HepG2 (cell line): ENCODE measurements around the gene TNK1. TPM values are rescaled to one million over a fixed set of nuclear protein-coding genes. Genes with fewer than 3 reads are reported as not detected.

ENCODE experiments used
- ARNT ChIP-seq: fragments of 450-650 bp; IDR thresholded peaks from 2 replicates; pipeline ENCODE4 v1.6.1; 2017
- DNMT1 ChIP-seq: sonication (generic); formaldehyde crosslinking; IDR thresholded peaks from 2 replicates; pipeline ENCODE4 v1.5.1; 2020; ENCODE audit warnings: mild to moderate bottlenecking, missing genetic modification reagents
- HNRNPL ChIP-seq: fragments of 200-400 bp; formaldehyde crosslinking; IDR thresholded peaks from 2 replicates; pipeline ENCODE4 v1.6.1; 2017; ENCODE audit warnings: mild to moderate bottlenecking, low read depth, low read length
- NFKB2 ChIP-seq: sonication (generic); formaldehyde crosslinking; IDR thresholded peaks from 2 replicates; pipeline ENCODE4 v1.4.0; 2020; ENCODE audit warnings: missing genetic modification reagents, borderline replicate concordance
- POLR2A ChIP-seq, 2 experiments: IDR thresholded peaks; 2 replicates each; pipeline ENCODE4 v1.6.1; 2011; ENCODE audit warnings: low read depth in 2 of 2, low read length in 2 of 2, mild to moderate bottlenecking in 1 of 2, moderate library complexity in 1 of 2; ENCODE audit not compliant: insufficient read depth in 1 of 2
- POLR2G ChIP-seq: fragments of 200-400 bp; formaldehyde crosslinking; IDR thresholded peaks from 2 replicates; pipeline ENCODE4 v1.6.1; 2018; ENCODE audit warnings: mild to moderate bottlenecking, low read depth, low read length, moderate library complexity
- PRPF4 ChIP-seq: fragments of 200-400 bp; formaldehyde crosslinking; IDR thresholded peaks from 2 replicates; pipeline ENCODE4 v1.6.1; 2016; ENCODE audit warnings: low read length, low read depth; ENCODE audit not compliant: poor library complexity, severe bottlenecking
- RXRB ChIP-seq: IDR thresholded peaks from 2 replicates; pipeline ENCODE4 v1.6.1; 2016; ENCODE audit warnings: borderline replicate concordance, missing genetic modification reagents, missing compliant biosample characterization
- TFDP1 ChIP-seq: IDR thresholded peaks from 2 replicates; pipeline ENCODE4 v1.6.1; 2016; ENCODE audit warnings: missing compliant biosample characterization, missing genetic modification reagents, borderline replicate concordance
- ZNF143 ChIP-seq: sonication (generic); formaldehyde crosslinking; IDR thresholded peaks from 2 replicates; pipeline ENCODE4 v1.4.0; 2020; ENCODE audit warnings: missing genetic modification reagents
- ZNF501 ChIP-seq: sonication (generic); formaldehyde crosslinking; IDR thresholded peaks from 2 replicates; pipeline ENCODE4 v1.5.1; 2020; ENCODE audit warnings: mild to moderate bottlenecking, moderate library complexity, missing genetic modification reagents
- ZNF550 ChIP-seq: sonication (generic); formaldehyde crosslinking; IDR thresholded peaks from 2 replicates; pipeline ENCODE4 v1.4.0; 2020; ENCODE audit warnings: mild to moderate bottlenecking, missing genetic modification reagents, borderline replicate concordance
- ZNF784 ChIP-seq: sonication (generic); formaldehyde crosslinking; IDR thresholded peaks from 2 replicates; pipeline ENCODE4 v1.5.1; 2020; ENCODE audit warnings: missing genetic modification reagents, mild to moderate bottlenecking, borderline replicate concordance
- ZNF800 ChIP-seq: sonication (generic); formaldehyde crosslinking; IDR thresholded peaks from 2 replicates; pipeline ENCODE4 v1.4.0; 2020; ENCODE audit warnings: missing genetic modification reagents
- ZSCAN12 ChIP-seq: sonication (generic); formaldehyde crosslinking; IDR thresholded peaks from 2 replicates; pipeline ENCODE4 v1.9.0; 2021; ENCODE audit warnings: mild to moderate bottlenecking, missing genetic modification reagents
- polyA plus RNA-seq, 8 experiments: library from polyadenylated mRNA; depleted of rRNA in 3 of 8; stranded (reverse) in 7 of 8; unstranded in 1 of 8; fragments of >200 nt; fragmentation: Illumina TruSeq in 4 of 8; extraction: Trizol in 4 of 8; gene quantifications; 2 replicates each; pipeline versions ENCODE4 v1.2.1 to v1.2.3, GENCODE V29; 2011 to 2016; ENCODE audit warnings: low read depth in 4 of 8, missing spikeins in 1 of 8, mixed read lengths in 1 of 8; ENCODE audit not compliant: insufficient read depth in 1 of 8
- total RNA-seq, 5 experiments: library from RNA; depleted of rRNA; stranded (reverse); fragments of >200 nt; fragmentation: Illumina TruSeq; extraction: Trizol; gene quantifications; 2 replicates each; pipeline ENCODE4 v1.2.3, GENCODE V29; 2016; ENCODE audit warnings: low read depth in 1 of 5
- TF ChIP-seq, protein P1 (sequence below): IDR thresholded peaks from 2 replicates; pipeline ENCODE4 v1.6.1; 2016; ENCODE audit warnings: low read depth, borderline replicate concordance
- TF ChIP-seq, protein P2 (sequence below), 2 experiments: fragments of 450-650 bp in 1 of 2; sonication (generic) in 1 of 2; formaldehyde crosslinking in 1 of 2; IDR thresholded peaks; 2 replicates each; pipeline versions ENCODE4 v1.6.1 to v1.8.0; 2016 to 2022; ENCODE audit warnings: antibody characterized with exemption in 1 of 2, mild to moderate bottlenecking in 1 of 2, missing genetic modification reagents in 1 of 2

Gene TNK1
- total and polyA plus RNA-seq, 2 of the 13 experiments (the other 11 are each of a cell fraction or from before 2014, with no cell fraction given), result 2.0 to 3.5 TPM

DNA sequence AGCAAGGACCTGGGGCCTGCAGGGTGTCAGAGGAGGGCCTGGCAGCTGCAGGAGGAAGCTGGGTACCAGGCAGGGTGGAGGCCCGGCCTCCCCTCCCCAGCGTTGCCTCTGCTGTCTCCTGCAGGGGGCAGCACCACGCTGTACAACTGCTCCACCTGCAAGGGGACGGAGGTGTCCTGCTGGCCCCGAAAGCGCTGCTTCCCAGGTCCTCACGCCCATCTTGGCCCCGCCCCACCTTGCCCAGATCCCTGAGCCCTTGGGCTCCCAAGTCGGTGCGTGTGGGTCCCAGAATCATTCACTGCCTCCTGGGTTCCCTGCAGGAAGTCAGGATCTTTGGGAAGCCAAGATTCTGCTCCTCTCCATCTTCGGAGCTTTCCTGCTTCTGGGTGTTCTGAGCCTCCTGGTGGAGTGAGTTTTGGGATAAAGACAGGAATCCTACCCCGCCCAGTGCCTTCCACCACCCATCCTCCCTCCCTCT, 24.8 kb upstream of the TNK1 start (continued):
- no peak for TF ChIP-seq ZNF550
- TF ChIP-seq PRPF4, result no peak
- TF ChIP-seq POLR2G, result no peak
- no peak for TF ChIP-seq ARNT
- no peak for TF ChIP-seq ZSCAN12 (CRISPR knock-in tag)
- TF ChIP-seq RXRB (CRISPR knock-in tag), result no peak
- no peak for TF ChIP-seq NFKB2
- TF ChIP-seq, protein P1, sequence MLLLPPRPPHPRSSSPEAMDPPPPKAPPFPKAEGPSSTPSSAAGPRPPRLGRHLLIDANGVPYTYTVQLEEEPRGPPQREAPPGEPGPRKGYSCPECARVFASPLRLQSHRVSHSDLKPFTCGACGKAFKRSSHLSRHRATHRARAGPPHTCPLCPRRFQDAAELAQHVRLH, result peak; percentile 51; the same call in 1 of the 2 replicates
- 0 out of 2 replicates have a peak, but pooled peaks have one; percentile 39 for TF ChIP-seq TFDP1
- TF ChIP-seq ZNF501 (CRISPR knock-in tag), result no peak
- no peak for TF ChIP-seq ZNF143 (CRISPR knock-in tag)
- TF ChIP-seq ZNF800 (CRISPR knock-in tag), result no peak
- TF ChIP-seq, protein P2, sequence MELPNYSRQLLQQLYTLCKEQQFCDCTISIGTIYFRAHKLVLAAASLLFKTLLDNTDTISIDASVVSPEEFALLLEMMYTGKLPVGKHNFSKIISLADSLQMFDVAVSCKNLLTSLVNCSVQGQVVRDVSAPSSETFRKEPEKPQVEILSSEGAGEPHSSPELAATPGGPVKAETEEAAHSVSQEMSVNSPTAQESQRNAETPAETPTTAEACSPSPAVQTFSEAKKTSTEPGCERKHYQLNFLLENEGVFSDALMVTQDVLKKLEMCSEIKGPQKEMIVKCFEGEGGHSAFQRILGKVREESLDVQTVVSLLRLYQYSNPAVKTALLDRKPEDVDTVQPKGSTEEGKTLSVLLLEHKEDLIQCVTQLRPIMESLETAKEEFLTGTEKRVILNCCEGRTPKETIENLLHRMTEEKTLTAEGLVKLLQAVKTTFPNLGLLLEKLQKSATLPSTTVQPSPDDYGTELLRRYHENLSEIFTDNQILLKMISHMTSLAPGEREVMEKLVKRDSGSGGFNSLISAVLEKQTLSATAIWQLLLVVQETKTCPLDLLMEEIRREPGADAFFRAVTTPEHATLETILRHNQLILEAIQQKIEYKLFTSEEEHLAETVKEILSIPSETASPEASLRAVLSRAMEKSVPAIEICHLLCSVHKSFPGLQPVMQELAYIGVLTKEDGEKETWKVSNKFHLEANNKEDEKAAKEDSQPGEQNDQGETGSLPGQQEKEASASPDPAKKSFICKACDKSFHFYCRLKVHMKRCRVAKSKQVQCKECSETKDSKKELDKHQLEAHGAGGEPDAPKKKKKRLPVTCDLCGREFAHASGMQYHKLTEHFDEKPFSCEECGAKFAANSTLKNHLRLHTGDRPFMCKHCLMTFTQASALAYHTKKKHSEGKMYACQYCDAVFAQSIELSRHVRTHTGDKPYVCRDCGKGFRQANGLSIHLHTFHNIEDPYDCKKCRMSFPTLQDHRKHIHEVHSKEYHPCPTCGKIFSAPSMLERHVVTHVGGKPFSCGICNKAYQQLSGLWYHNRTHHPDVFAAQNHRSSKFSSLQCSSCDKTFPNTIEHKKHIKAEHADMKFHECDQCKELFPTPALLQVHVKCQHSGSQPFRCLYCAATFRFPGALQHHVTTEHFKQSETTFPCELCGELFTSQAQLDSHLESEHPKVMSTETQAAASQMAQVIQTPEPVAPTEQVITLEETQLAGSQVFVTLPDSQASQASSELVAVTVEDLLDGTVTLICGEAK (IDR thresholded peaks at IDR 0.05), result no peak
- TF ChIP-seq, protein P2 (CRISPR knock-in tag; IDR thresholded peaks at IDR 0.05), result 0 out of 2 replicates have a peak, but pooled peaks have one; percentile 36
- TF ChIP-seq POLR2A (IDR thresholded peaks at IDR 0.05; ENCODE audit: insufficient read depth in 1 of 2, low read depth in 2 of 2, low read length in 2 of 2), result no peak
- 0 out of 2 replicates have a peak, but pooled peaks have one; percentile 22 for TF ChIP-seq DNMT1
- TF ChIP-seq ZNF784 (CRISPR knock-in tag), result no peak
- TF ChIP-seq HNRNPL, result peak; percentile 70; the same call in 1 of the 2 replicates
